DMS153 (cell line): ENCODE data around the gene OVAAL.

Experiments
- DNase-seq: peaks from one replicate; lab custom pipeline; 2025; lab: John Stamatoyannopoulos, UW

Gene OVAAL

GRCh38 chr1:180606155-180606554 is 47.4 kb downstream of the OVAAL start:
- no peak for DNase-seq

GRCh38 chr1:180609643-180610555 is 51.1 kb downstream of the OVAAL start:
- DNase-seq: no peak

- no peak for DNase-seq
These were observed 51.8 kb downstream of the OVAAL start for GRCh38 chr1:180610556-180611015.

GRCh38 chr1:180611016-180611930 is 52.5 kb downstream of the OVAAL start:
- peak; percentile 65 for DNase-seq

GRCh38 chr1:180612632-180613031 is 53.9 kb downstream of the OVAAL start:
- DNase-seq: no peak

GRCh38 chr1:180614730-180615129 is 56.0 kb downstream of the OVAAL start:
- no peak for DNase-seq

GRCh38 chr1:180615493-180616290 is 56.9 kb downstream of the OVAAL start:
- DNase-seq: no peak
